Astrocyte (in vitro differentiated cells and primary cell): ENCODE results near the gene CREG2. TPM values are rescaled to one million over a fixed set of nuclear protein-coding genes. Genes with fewer than 3 reads are reported as not detected.

Experiments used
- DNase-seq: peaks from one replicate; pipeline ENCODE4 v3.0.0-alpha.2; 2010; ENCODE audit warnings: low read depth
- FAIRE-seq: peaks from 2 replicates; lab custom pipeline; 2011; peaks lifted over from hg19 to GRCh38; lab: Jason Lieb, UNC
- H2AFZ ChIP-seq: 2 replicates; pipeline ENCODE4 v1.6.0; 2012; ENCODE audit warnings: low read depth, low read length, inconsistent platforms
- H3K27ac ChIP-seq: 2 replicates; pipeline ENCODE4 v1.5.1; 2011; ENCODE audit warnings: low read depth, low read length, inconsistent platforms
- H3K27me3 ChIP-seq: 2 replicates; pipeline ENCODE4 v1.6.0; 2011; ENCODE audit warnings: low read length, inconsistent platforms; ENCODE audit not compliant: insufficient read depth
- H3K36me3 ChIP-seq: 2 replicates; pipeline ENCODE4 v1.5.1; 2011; ENCODE audit warnings: low read length, inconsistent platforms; ENCODE audit not compliant: insufficient read depth
- H3K4me1 ChIP-seq: 2 replicates; pipeline ENCODE4 v1.5.1; 2011; ENCODE audit warnings: low read length, inconsistent platforms; ENCODE audit not compliant: insufficient read depth
- H3K4me2 ChIP-seq: 2 replicates; pipeline ENCODE4 v1.6.0; 2012; ENCODE audit warnings: low read length, inconsistent platforms
- H3K4me3 ChIP-seq: 2 replicates; pipeline ENCODE4 v1.5.1; 2011; ENCODE audit warnings: low read depth, mild to moderate bottlenecking, low read length, inconsistent platforms; ENCODE audit not compliant: insufficient read depth
- H3K79me2 ChIP-seq: 2 replicates; pipeline ENCODE4 v1.6.0; 2012; ENCODE audit warnings: mild to moderate bottlenecking, low read length, inconsistent platforms; ENCODE audit not compliant: insufficient read depth
- H3K9ac ChIP-seq: 2 replicates; pipeline ENCODE4 v1.6.0; 2012; ENCODE audit warnings: mild to moderate bottlenecking, low read length, inconsistent platforms
- H3K9me3 ChIP-seq: 2 replicates; pipeline ENCODE4 v1.5.1; 2012; ENCODE audit warnings: low read depth, mild to moderate bottlenecking, low read length, inconsistent platforms; ENCODE audit not compliant: insufficient read depth
- H4K20me1 ChIP-seq: 2 replicates; pipeline ENCODE4 v1.6.0; 2012; ENCODE audit warnings: low read length, inconsistent platforms; ENCODE audit not compliant: insufficient read depth
- H3K27ac Mint-ChIP-seq: one replicate; pipeline ENCODE4 v1.8.0; 2021; ENCODE audit warnings: mild to moderate bottlenecking, mixed read lengths; ENCODE audit not compliant: unreplicated experiment
- H3K27me3 Mint-ChIP-seq: one replicate; pipeline ENCODE4 v1.8.0; 2021; ENCODE audit warnings: low read depth, mixed read lengths; ENCODE audit not compliant: unreplicated experiment
- H3K36me3 Mint-ChIP-seq: one replicate; pipeline ENCODE4 v1.8.0; 2021; ENCODE audit warnings: low read depth, mixed read lengths; ENCODE audit not compliant: unreplicated experiment
- H3K4me1 Mint-ChIP-seq: one replicate; pipeline ENCODE4 v1.8.0; 2021; ENCODE audit warnings: low read depth, mixed read lengths; ENCODE audit not compliant: unreplicated experiment
- H3K4me3 Mint-ChIP-seq: one replicate; pipeline ENCODE4 v1.8.0; 2021; ENCODE audit warnings: mild to moderate bottlenecking, moderate library complexity, mixed read lengths; ENCODE audit not compliant: unreplicated experiment
- H3K9me3 Mint-ChIP-seq: one replicate; pipeline ENCODE4 v1.8.0; 2021; ENCODE audit warnings: mild to moderate bottlenecking, mixed read lengths; ENCODE audit not compliant: unreplicated experiment
- EZH2 ChIP-seq: IDR thresholded peaks from 2 replicates; pipeline ENCODE4 v1.6.1; 2012; ENCODE audit warnings: mild to moderate bottlenecking, low read length, inconsistent platforms; ENCODE audit not compliant: insufficient read depth
- total RNA-seq: library from RNA; stranded (reverse); gene quantifications from 2 replicates; pipeline ENCODE4 v1.2.1, GENCODE V29; 2021
- TF ChIP-seq, protein P1 (sequence below): IDR thresholded peaks from 2 replicates; pipeline ENCODE4 v1.5.1; 2011; ENCODE audit warnings: low read depth, mild to moderate bottlenecking, inconsistent platforms, low read length, moderate library complexity; ENCODE audit not compliant: insufficient read depth

CREG2 gene
- total RNA-seq, 1 donor from 2014 or later: 0.11 TPM

DNA sequence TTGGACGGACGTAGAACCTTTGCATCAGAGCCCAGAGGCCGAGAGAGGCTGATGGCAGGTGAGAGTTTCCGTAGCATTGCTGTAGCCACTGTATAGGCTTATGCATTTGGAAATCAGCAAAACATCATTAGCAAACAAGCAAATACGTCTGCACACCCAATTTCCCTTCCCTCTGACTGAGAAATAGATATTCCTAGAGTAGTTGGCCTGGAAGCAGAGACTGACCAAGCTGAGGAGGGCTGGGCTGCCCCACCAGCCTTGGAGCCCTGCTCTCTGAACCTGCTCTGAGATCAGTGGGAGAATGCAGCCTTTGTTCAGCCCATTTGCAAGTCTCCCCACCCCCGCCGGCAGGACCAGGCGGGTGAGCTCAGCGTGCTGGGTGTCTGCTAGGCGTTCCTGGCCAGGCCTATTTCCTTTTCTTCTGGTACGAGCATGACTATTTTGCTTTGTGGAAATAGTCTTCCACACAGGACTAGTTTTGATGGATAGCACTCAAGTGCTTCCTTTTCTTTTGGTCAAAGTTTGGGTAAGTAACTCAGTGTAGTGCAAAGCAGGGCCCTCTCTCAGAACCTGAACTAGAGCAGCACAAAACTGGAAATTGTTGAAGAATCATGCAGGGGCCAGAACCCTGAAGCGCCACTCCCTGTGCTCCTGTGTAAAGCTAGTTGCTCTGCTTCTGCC, 56.9 kb downstream of the CREG2 start:
- peaks cover 20% of the 10 kb centered on the region for H3K4me1 ChIP-seq
- no peaks in the 10 kb centered on the region for H4K20me1 ChIP-seq
- H3K36me3 ChIP-seq: no peaks in the 10 kb centered on the region
- H2AFZ ChIP-seq: peak overlapping the region; percentile 51
- DNase-seq (peak; percentile 29), FAIRE-seq (no peak)
- H3K9ac ChIP-seq: no peak overlapping the region
- TF ChIP-seq, protein P1, sequence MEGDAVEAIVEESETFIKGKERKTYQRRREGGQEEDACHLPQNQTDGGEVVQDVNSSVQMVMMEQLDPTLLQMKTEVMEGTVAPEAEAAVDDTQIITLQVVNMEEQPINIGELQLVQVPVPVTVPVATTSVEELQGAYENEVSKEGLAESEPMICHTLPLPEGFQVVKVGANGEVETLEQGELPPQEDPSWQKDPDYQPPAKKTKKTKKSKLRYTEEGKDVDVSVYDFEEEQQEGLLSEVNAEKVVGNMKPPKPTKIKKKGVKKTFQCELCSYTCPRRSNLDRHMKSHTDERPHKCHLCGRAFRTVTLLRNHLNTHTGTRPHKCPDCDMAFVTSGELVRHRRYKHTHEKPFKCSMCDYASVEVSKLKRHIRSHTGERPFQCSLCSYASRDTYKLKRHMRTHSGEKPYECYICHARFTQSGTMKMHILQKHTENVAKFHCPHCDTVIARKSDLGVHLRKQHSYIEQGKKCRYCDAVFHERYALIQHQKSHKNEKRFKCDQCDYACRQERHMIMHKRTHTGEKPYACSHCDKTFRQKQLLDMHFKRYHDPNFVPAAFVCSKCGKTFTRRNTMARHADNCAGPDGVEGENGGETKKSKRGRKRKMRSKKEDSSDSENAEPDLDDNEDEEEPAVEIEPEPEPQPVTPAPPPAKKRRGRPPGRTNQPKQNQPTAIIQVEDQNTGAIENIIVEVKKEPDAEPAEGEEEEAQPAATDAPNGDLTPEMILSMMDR: no peak
- TF ChIP-seq EZH2: no peak
- H3K4me3 Mint-ChIP-seq: no peak overlapping the region
- H3K4me3 ChIP-seq: no peak overlapping the region
- H3K36me3 Mint-ChIP-seq: no peaks in the 10 kb centered on the region
- H3K9me3 ChIP-seq: no peaks in the 10 kb centered on the region
- no peaks in the 10 kb centered on the region for H3K27me3 ChIP-seq
- no peak overlapping the region for H3K27ac ChIP-seq
- peak overlapping the region; percentile 32 for H3K4me2 ChIP-seq
- no peaks in the 10 kb centered on the region for H3K9me3 Mint-ChIP-seq
- H3K79me2 ChIP-seq: no peaks in the 10 kb centered on the region
- peak overlapping the region; percentile 55 for H3K27ac Mint-ChIP-seq
- peaks cover 16% of the 10 kb centered on the region for H3K4me1 Mint-ChIP-seq
- H3K27me3 Mint-ChIP-seq: no peaks in the 10 kb centered on the region

DNA sequence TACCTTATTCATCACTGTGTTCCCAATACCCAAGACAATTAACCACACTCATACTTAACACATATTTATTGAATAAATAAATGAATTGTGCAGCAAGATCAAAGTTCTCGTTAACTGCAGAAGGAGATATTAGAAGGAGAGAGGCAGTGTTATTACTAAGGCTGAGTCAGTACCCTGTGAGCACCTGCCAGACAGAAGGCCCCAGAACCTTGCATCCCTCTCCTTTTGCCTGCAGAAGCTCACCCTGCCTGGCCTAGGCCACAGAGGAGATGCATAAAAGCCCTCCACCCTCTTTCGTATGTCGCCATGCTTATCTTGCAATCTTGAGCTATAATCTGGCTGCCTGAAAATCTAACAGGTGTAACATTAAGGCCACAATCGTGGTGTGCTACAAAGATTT, 58.3 kb downstream of the CREG2 start:
- H3K4me1 Mint-ChIP-seq: peaks cover 16% of the 10 kb centered on the region
- H3K4me2 ChIP-seq: peak overlapping the region; percentile 65
- FAIRE-seq (no peak), DNase-seq (no peak)
- no peaks in the 10 kb centered on the region for H4K20me1 ChIP-seq
- no peak overlapping the region for H3K4me3 ChIP-seq
- no peaks in the 10 kb centered on the region for H3K9me3 ChIP-seq
- no peaks in the 10 kb centered on the region for H3K36me3 Mint-ChIP-seq
- H3K27me3 Mint-ChIP-seq: no peaks in the 10 kb centered on the region
- H3K27ac ChIP-seq: no peak overlapping the region
- no peak overlapping the region for H2AFZ ChIP-seq
- no peak for TF ChIP-seq EZH2
- TF ChIP-seq, protein P1: no peak
- peaks cover 20% of the 10 kb centered on the region for H3K4me1 ChIP-seq
- no peaks in the 10 kb centered on the region for H3K9me3 Mint-ChIP-seq
- no peaks in the 10 kb centered on the region for H3K27me3 ChIP-seq
- no peaks in the 10 kb centered on the region for H3K79me2 ChIP-seq
- no peak overlapping the region for H3K9ac ChIP-seq
- H3K27ac Mint-ChIP-seq: no peak overlapping the region
- no peak overlapping the region for H3K4me3 Mint-ChIP-seq
- H3K36me3 ChIP-seq: no peaks in the 10 kb centered on the region

DNA sequence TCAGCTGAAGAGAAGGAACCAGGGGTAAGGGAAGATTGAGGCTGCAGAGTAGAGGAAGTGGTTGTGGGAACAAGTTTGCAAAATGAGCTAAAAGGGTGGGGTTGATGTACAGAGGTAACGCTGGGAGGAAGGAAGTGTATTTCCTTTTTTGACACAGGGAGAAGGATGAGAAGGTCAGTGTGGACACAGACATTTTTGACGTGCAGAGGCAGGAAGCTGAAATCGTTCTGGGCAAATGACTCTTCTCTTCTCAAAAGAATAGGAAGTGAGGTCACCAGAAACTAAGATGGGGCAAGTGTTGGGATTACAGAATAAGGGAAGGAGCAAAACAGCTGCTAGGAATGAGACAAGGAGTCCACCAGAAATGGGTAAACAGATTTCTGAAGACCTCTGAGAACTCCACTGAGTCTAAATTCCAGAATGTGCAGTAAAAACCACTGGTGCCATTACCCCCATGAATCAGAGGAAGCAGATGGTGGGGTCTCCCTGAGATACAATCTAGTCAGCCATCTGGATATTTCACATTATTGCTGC, 58.8 kb downstream of the CREG2 start:
- no peak overlapping the region for H3K4me3 Mint-ChIP-seq
- H3K79me2 ChIP-seq: no peaks in the 10 kb centered on the region
- peak overlapping the region; percentile 72 for H2AFZ ChIP-seq
- H3K4me2 ChIP-seq: peak overlapping the region; percentile 65
- no peak overlapping the region for H3K4me3 ChIP-seq
- H3K9me3 Mint-ChIP-seq: no peaks in the 10 kb centered on the region
- H3K4me1 Mint-ChIP-seq: peaks cover 16% of the 10 kb centered on the region
- TF ChIP-seq, protein P1: no peak
- TF ChIP-seq EZH2: no peak
- FAIRE-seq (peak; percentile 32), DNase-seq (peak; percentile 82)
- no peaks in the 10 kb centered on the region for H3K36me3 Mint-ChIP-seq
- H3K27ac ChIP-seq: peak overlapping the region; percentile 28
- H3K27me3 ChIP-seq: no peaks in the 10 kb centered on the region
- no peaks in the 10 kb centered on the region for H4K20me1 ChIP-seq
- no peaks in the 10 kb centered on the region for H3K36me3 ChIP-seq
- no peaks in the 10 kb centered on the region for H3K9me3 ChIP-seq
- H3K27ac Mint-ChIP-seq: no peak overlapping the region
- no peak overlapping the region for H3K9ac ChIP-seq
- no peaks in the 10 kb centered on the region for H3K27me3 Mint-ChIP-seq
- peaks cover 20% of the 10 kb centered on the region for H3K4me1 ChIP-seq
